ENCODE results near the gene JMJD7.

Gene JMJD7

DNA sequence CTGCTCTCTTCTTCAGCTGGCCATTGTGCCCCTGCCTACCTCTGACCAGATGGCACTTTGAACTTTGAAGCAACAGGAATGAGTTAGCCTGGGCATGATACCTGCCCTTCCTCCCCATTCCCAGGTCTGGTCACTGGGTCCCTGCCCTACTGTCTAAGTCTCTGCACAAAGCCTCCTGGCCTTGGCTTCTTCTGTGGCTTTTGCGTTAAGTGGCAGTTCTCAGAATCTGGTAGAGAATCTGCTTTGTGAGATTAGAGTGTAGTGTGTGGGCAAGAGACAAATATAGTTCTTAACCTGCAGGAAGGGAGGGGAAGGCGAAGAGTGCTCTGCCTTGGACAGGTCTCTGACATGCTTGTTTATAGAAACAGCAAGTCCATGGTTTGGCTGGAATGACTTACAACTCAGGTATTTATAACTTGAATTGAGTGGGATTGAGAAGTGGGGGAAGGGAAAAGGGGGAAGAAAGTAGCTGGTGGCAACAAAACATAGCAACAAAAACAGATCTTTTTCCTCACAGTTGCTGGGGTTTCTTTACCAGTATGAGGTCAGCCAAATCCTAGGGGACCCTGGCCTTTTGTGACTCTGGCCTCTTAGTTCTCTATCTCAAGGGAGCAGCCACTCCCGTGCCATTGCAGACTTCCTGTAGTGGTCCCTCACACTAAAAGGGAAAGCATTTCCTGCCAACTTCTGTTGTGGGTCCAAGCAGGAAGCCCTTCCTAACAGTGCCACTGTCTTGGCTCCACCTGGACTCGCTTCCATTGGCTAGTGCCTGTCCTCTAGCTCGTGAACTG is 36.9 kb upstream of the JMJD7 start:
- no peak overlapping the region for H2BK15ac ChIP-seq (replicated peaks; ENCODE audit: low read depth)
- peak; percentile 76 for DNase-seq
- H2BK5ac ChIP-seq (ENCODE audit: low read length), result no peak overlapping the region
- no CpG with 5 or more reads among the region's 5 CpGs for WGBS (ENCODE audit: extremely low coverage, insufficient coverage, low lambda C conversion rate)
- peaks cover 23% of the 10 kb centered on the region for H3K4me1 ChIP-seq (ENCODE audit: control insufficient read depth, low read depth, low read length)
- H4K8ac ChIP-seq (ENCODE audit: low read depth, low read length), result no peak overlapping the region
- no peaks in the 10 kb centered on the region for H3K36me3 ChIP-seq (ENCODE audit: control insufficient read depth, insufficient read depth, low read length)
- H2BK120ac ChIP-seq (ENCODE audit: low read depth, low read length), result no peak overlapping the region
- H2AK5ac ChIP-seq (ENCODE audit: low read length), result no peak overlapping the region
- H4K5ac ChIP-seq (ENCODE audit: low read length), result no peak overlapping the region
- H3K4me2 ChIP-seq (ENCODE audit: low read length), result no peak overlapping the region
- no peak overlapping the region for H3K23ac ChIP-seq (ENCODE audit: low read length)
- no peak overlapping the region for H3K27ac ChIP-seq (ENCODE audit: low read depth, low read length)
- no peaks in the 10 kb centered on the region for H3K27me3 ChIP-seq (ENCODE audit: insufficient read depth, low read length, poor library complexity)
- H3K56ac ChIP-seq (ENCODE audit: low read length), result peak overlapping the region; percentile 30
- H3K79me1 ChIP-seq (ENCODE audit: low read length), result no peaks in the 10 kb centered on the region
- H3K9ac ChIP-seq (ENCODE audit: low read length), result no peak overlapping the region
- no peak overlapping the region for H3K18ac ChIP-seq (ENCODE audit: low read length)
- H3K4me3 ChIP-seq (ENCODE audit: low read length), result no peak overlapping the region
- no peak overlapping the region for H3K4ac ChIP-seq (ENCODE audit: low read depth, low read length)
- H3K79me2 ChIP-seq (ENCODE audit: control insufficient read depth, insufficient read depth, low read length), result no peaks in the 10 kb centered on the region

DNA sequence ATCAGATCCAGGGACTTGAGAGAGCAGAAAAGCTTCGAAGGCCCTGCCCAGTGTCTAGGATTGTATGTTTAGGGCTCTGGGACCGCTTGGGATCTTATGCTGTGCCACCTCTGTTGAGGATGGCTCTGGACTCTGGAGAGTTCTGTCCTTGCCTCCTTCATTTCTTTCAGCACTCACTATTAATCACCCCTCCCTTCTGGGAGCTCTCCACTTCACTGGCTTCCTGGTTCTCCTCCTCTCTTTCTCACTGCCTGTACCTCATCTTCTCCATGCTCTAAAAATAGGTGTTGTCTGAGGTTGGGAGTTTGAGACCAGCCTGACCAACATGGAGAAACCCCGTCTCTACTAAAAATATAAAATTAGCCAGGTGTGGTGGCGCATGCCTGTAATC is 36.4 kb upstream of the JMJD7 start:
- no CpG with 5 or more reads among the region's 4 CpGs for WGBS (ENCODE audit: extremely low coverage, insufficient coverage, low lambda C conversion rate)
- Histone ChIP-seq H2BK120ac (ENCODE audit: low read depth, low read length) (no peak overlapping the region), H3K27ac (ENCODE audit: low read depth, low read length) (no peak overlapping the region), H2BK5ac (ENCODE audit: low read length) (no peak overlapping the region), H3K36me3 (ENCODE audit: control insufficient read depth, insufficient read depth, low read length) (no peaks in the 10 kb centered on the region), H3K79me2 (ENCODE audit: control insufficient read depth, insufficient read depth, low read length) (no peaks in the 10 kb centered on the region), H4K5ac (ENCODE audit: low read length) (no peak overlapping the region), H3K56ac (ENCODE audit: low read length) (peak overlapping the region; percentile 30), H3K4me2 (ENCODE audit: low read length) (no peak overlapping the region), H3K27me3 (ENCODE audit: insufficient read depth, low read length, poor library complexity) (no peaks in the 10 kb centered on the region), H3K4me3 (ENCODE audit: low read length) (no peak overlapping the region), H2BK15ac (replicated peaks; ENCODE audit: low read depth) (no peak overlapping the region), H3K4me1 (ENCODE audit: control insufficient read depth, low read depth, low read length) (peaks cover 23% of the 10 kb centered on the region), H3K4ac (ENCODE audit: low read depth, low read length) (no peak overlapping the region), H3K18ac (ENCODE audit: low read length) (no peak overlapping the region), H3K23ac (ENCODE audit: low read length) (no peak overlapping the region), H4K8ac (ENCODE audit: low read depth, low read length) (no peak overlapping the region), H2AK5ac (ENCODE audit: low read length) (no peak overlapping the region), H3K79me1 (ENCODE audit: low read length) (no peaks in the 10 kb centered on the region), H3K9ac (ENCODE audit: low read length) (no peak overlapping the region)
- DNase-seq, result no peak

DNA sequence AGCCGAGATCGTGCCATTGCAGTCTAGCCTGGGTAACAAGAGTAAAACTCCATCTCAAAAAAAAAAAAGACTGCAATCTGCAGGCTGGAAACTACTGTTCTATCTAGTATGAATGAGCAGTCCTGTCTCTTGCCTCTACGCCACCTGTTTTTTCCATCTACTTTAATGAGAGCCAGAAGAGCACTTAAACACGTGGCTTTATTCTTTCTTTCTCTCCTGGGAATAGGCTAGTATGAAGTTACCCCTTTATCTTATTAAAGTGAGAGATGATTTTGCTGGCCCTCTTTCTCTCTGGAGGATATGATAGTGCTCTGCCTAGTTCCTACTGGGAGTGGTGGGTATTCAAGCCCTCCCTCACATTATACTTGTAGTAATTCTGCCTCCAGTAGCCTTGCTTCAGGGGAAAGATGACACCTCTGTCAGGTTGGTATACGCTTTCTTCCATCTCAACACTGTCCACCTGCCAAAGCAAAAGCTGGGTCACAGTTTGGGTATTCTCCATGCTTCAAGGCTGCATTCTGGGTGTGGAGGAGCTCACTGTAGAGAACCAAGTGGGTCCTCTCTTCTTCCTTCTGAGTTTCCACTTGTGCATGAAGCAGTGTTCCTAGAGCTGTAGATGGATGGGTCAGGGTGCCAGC is 35.8 kb upstream of the JMJD7 start:
- H4K8ac ChIP-seq (ENCODE audit: low read depth, low read length), result no peak overlapping the region
- no peak overlapping the region for H3K56ac ChIP-seq (ENCODE audit: low read length)
- no peak overlapping the region for H2BK5ac ChIP-seq (ENCODE audit: low read length)
- H3K27me3 ChIP-seq (ENCODE audit: insufficient read depth, low read length, poor library complexity), result no peaks in the 10 kb centered on the region
- no peak overlapping the region for H3K18ac ChIP-seq (ENCODE audit: low read length)
- peaks cover 23% of the 10 kb centered on the region for H3K4me1 ChIP-seq (ENCODE audit: control insufficient read depth, low read depth, low read length)
- H3K23ac ChIP-seq (ENCODE audit: low read length), result peak overlapping the region; percentile 84
- no peak overlapping the region for H3K9ac ChIP-seq (ENCODE audit: low read length)
- no peaks in the 10 kb centered on the region for H3K36me3 ChIP-seq (ENCODE audit: control insufficient read depth, insufficient read depth, low read length)
- H2BK120ac ChIP-seq (ENCODE audit: low read depth, low read length), result no peak overlapping the region
- H4K5ac ChIP-seq (ENCODE audit: low read length), result no peak overlapping the region
- no peaks in the 10 kb centered on the region for H3K79me1 ChIP-seq (ENCODE audit: low read length)
- H3K4me3 ChIP-seq (ENCODE audit: low read length), result no peak overlapping the region
- WGBS (ENCODE audit: extremely low coverage, insufficient coverage, low lambda C conversion rate), result no CpG with 5 or more reads among the region's 5 CpGs
- H2BK15ac ChIP-seq (replicated peaks; ENCODE audit: low read depth), result no peak overlapping the region
- DNase-seq, result no peak
- H3K79me2 ChIP-seq (ENCODE audit: control insufficient read depth, insufficient read depth, low read length), result no peaks in the 10 kb centered on the region
- no peak overlapping the region for H2AK5ac ChIP-seq (ENCODE audit: low read length)
- no peak overlapping the region for H3K4me2 ChIP-seq (ENCODE audit: low read length)
- no peak overlapping the region for H3K4ac ChIP-seq (ENCODE audit: low read depth, low read length)
- H3K27ac ChIP-seq (ENCODE audit: low read depth, low read length), result no peak overlapping the region

DNA sequence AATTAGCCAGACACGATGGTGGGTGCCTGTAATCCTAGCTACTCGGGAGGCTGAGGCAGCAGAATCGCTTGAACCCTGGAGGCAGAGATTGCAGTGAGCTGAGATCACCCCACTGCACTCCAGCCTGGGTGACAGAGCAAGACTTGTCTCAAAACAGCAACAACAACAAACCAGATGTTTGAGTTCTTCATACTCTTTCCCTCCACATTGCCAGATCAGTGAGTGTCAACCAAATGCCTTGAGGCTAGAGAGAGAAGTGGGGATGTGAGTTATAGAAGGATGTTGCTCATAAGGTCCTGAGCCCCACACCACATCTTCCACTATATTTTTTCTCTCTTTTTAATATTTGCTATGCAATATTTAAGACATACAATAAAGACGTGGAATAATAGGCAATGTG is 33.8 kb upstream of the JMJD7 start:
- Histone ChIP-seq H3K79me2 (ENCODE audit: control insufficient read depth, insufficient read depth, low read length) (no peaks in the 10 kb centered on the region), H2BK15ac (replicated peaks; ENCODE audit: low read depth) (no peak overlapping the region), H3K36me3 (ENCODE audit: control insufficient read depth, insufficient read depth, low read length) (no peaks in the 10 kb centered on the region), H3K27ac (ENCODE audit: low read depth, low read length) (no peak overlapping the region), H3K4me3 (ENCODE audit: low read length) (no peak overlapping the region), H2AK5ac (ENCODE audit: low read length) (no peak overlapping the region), H2BK5ac (ENCODE audit: low read length) (no peak overlapping the region), H3K27me3 (ENCODE audit: insufficient read depth, low read length, poor library complexity) (no peaks in the 10 kb centered on the region), H4K8ac (ENCODE audit: low read depth, low read length) (no peak overlapping the region), H3K18ac (ENCODE audit: low read length) (no peak overlapping the region), H3K56ac (ENCODE audit: low read length) (no peak overlapping the region), H3K4me1 (ENCODE audit: control insufficient read depth, low read depth, low read length) (peaks cover 20% of the 10 kb centered on the region), H3K79me1 (ENCODE audit: low read length) (no peaks in the 10 kb centered on the region), H4K5ac (ENCODE audit: low read length) (no peak overlapping the region), H3K9ac (ENCODE audit: low read length) (no peak overlapping the region), H2BK120ac (ENCODE audit: low read depth, low read length) (no peak overlapping the region), H3K4me2 (ENCODE audit: low read length) (no peak overlapping the region), H3K4ac (ENCODE audit: low read depth, low read length) (no peak overlapping the region), H3K23ac (ENCODE audit: low read length) (no peak overlapping the region)
- no CpG with 5 or more reads among the region's 4 CpGs for WGBS (ENCODE audit: extremely low coverage, insufficient coverage, low lambda C conversion rate)
- DNase-seq, result no peak

DNA sequence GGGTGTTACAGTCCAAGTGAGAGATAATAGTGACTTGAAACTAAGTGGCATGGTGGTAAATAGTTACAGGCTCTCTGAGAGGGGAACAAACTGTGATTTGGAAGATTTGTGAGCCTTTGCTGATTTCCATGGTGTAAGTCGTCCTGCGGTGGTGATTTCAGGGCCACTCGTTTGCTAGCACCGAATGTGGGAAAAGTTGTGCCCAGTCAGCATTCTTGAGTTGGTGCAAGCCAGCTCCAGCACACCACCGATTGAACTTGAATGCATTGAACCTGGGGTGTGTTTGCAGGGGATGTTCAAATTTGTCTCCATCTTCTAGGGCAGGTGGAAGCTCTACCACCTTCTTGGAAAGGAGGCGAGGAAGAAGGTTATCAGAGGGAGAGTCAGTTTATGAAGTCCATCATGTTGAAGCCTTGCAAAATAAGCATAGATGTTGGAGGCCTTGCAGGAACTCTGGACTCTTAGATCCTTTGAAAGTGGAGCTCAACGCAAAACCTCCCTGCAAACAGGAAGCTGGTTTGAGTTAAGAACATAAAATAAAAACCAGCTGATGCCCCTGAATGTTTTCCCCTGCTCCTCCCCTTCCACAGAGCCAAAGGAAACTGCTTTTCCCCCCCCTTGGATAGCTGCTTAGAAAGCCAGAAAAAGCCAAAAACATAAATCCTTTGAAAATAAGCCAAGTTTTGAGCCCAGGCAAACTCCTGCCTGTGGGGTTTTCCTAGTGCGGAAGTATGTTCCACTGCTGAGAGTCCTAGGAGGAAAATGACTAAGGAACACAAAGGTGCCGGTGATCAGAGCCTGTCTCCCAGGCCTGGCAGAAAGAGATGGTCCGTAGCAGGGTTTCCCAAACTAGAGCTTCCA is 31.7 kb upstream of the JMJD7 start:
- Histone ChIP-seq H3K18ac (ENCODE audit: low read length) (no peak overlapping the region), H2AK5ac (ENCODE audit: low read length) (no peak overlapping the region), H3K4ac (ENCODE audit: low read depth, low read length) (no peak overlapping the region), H3K56ac (ENCODE audit: low read length) (no peak overlapping the region), H3K79me1 (ENCODE audit: low read length) (no peaks in the 10 kb centered on the region), H3K9ac (ENCODE audit: low read length) (no peak overlapping the region), H3K27ac (ENCODE audit: low read depth, low read length) (no peak overlapping the region), H4K5ac (ENCODE audit: low read length) (no peak overlapping the region), H3K27me3 (ENCODE audit: insufficient read depth, low read length, poor library complexity) (no peaks in the 10 kb centered on the region), H3K4me2 (ENCODE audit: low read length) (no peak overlapping the region), H3K36me3 (ENCODE audit: control insufficient read depth, insufficient read depth, low read length) (no peaks in the 10 kb centered on the region), H4K8ac (ENCODE audit: low read depth, low read length) (no peak overlapping the region), H3K4me1 (ENCODE audit: control insufficient read depth, low read depth, low read length) (peaks cover 3% of the 10 kb centered on the region), H2BK120ac (ENCODE audit: low read depth, low read length) (no peak overlapping the region), H3K23ac (ENCODE audit: low read length) (no peak overlapping the region), H3K4me3 (ENCODE audit: low read length) (no peak overlapping the region), H2BK5ac (ENCODE audit: low read length) (no peak overlapping the region), H3K79me2 (ENCODE audit: control insufficient read depth, insufficient read depth, low read length) (no peaks in the 10 kb centered on the region), H2BK15ac (replicated peaks; ENCODE audit: low read depth) (no peak overlapping the region)
- WGBS (ENCODE audit: extremely low coverage, insufficient coverage, low lambda C conversion rate), result no CpG with 5 or more reads among the region's 10 CpGs
- DNase-seq, result no peak
